Stimulated activated CD8-positive, alpha-beta memory T cell treated with anti-CD3 and anti-CD28 coated beads, Interleukin-4, amount 100 ng/mL, for 4 hours (primary cell): Measurements from ENCODE around the gene ATP10B.

ENCODE experiments used
- DNase-seq, 2 donors: peaks; one replicate each; pipeline ENCODE4 v3.0.0-alpha.2; 2020; ENCODE audit warnings: low read depth in 2 of 2, low spot score in 1 of 2

Gene ATP10B

DNA sequence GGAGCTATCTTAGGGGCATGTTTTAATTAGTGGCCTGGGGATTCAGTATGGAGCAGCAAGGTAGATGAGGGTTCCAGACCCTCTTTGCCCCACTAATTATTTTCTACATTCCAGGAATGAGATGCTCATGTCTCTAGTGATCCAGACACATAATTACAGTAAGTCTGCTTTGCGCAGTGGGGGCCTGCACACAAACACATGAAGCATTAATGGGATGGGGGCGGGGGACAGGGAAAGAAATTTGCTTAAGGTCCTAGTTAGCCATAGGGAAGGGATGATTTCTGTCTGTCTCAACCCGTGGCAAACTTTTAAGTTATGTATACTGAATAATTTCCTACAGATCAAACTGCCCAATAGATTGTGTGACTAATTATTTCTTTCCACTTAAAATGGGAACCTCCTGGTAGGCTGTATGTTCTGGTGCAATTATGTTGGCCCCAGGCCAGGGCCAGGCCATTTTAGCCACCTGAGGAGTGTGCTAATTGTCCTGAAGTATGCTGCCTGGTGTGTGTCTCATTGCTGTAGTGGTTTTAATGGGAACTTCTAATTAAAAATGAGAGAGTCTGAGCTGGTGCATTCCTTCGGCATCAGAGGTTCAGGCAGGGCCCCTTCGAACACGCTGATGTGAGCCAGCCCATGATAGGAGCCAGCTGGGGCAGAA is 295.9 kb downstream of the ATP10B start:
- no peak for DNase-seq

DNA sequence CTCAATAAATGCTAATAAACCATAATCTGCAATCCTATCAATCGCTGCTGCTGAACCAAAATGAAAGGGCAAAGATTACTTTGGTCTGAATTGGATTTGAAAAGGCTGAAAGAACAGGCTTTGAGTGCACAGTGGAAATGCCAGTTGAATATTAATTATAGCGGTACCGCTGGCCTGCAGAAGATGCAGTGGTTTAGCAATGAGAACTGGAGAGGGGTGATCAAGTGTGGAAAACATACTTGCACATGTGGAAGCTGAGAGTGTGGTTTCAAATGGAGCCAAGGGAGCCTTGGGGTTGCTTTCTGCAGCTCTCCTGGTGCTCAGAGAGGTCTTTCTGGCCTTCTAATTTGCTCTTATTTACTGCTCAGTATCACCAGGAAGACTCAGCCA is 296.4 kb downstream of the ATP10B start:
- DNase-seq = no peak

GRCh38 chr5:160550075-160550474 is 301.9 kb downstream of the ATP10B start:
- DNase-seq = no peak

- DNase-seq = no peak
These were observed 302.9 kb downstream of the ATP10B start for GRCh38 chr5:160548949-160549645.

GRCh38 chr5:160547872-160548271 is 304.1 kb downstream of the ATP10B start:
- no peak for DNase-seq

DNA sequence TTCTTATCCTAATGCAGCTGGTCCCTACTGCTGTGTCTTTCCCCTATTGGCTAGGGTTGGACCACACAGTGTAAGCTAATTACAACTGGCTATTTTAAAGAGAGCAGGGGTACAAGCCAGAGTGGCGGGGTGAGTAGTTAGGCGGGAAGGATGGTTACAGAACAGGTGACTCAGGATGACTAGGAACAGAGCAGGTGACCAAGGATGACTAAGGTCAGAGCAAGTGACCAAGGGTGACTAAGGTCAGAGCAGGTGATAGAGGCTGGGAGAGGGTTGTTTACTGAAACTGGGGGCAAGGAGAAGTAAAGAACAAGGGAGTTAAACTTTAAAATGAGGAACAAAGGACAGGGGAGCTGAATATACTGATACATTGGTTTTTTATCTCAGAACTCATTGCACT is 304.9 kb downstream of the ATP10B start:
- DNase-seq = no peak

DNA sequence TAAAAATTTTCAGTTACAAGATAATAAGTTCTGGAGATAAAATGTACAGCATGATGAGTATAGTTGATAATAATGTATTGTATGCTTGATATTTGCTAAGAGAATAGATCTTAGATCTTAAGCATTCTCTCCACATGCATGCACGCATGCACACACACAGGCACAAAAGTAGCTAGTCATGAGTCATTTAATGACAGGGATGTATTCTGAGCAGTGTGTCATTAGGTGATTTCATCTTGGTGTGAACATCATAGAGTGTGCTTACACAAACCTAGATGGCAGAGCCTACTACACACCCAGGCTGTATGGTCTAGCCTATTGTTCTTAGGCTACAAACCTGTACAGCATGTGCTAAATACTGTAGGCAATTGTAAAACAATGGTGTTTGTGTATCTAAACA is 306.2 kb downstream of the ATP10B start:
- no peak for DNase-seq

DNA sequence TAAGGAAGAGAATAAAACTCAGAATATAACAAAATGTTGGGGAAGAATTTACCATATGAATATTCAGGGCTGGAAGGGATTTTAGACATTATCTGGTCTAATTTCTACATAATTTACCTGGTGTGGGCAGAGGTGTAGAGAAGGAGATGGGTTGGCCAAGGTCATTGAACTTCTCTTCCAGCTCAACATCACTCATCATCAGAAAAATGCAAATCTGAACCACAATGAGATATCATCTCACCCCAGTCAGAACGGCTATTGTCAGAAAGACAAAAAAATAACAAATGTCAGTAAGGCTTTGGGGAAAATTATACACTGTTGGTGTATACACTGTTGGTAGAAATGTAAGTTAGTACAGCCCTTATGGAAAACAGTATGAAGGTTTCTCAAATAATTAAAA is 308.6 kb downstream of the ATP10B start:
- DNase-seq = no peak

DNA sequence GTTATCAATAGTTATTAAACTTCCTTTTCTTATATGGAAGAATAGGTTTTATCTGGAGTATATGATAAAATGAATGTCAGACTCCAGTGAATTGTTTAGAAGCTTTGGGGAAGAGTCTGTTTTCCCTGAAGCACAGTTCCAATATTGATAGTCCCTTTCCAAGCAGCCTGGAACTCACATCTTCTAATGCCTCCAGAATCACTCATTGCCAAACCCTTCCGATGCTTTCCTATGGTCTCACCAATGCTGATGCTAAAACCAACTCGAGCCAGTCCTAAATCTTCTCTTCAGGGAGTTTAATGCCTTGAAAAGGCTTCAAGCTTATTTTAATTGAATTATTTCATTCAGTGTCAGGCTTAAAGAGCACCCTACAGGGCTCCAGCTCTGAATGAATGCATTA is 309.2 kb downstream of the ATP10B start:
- DNase-seq = no peak

DNA sequence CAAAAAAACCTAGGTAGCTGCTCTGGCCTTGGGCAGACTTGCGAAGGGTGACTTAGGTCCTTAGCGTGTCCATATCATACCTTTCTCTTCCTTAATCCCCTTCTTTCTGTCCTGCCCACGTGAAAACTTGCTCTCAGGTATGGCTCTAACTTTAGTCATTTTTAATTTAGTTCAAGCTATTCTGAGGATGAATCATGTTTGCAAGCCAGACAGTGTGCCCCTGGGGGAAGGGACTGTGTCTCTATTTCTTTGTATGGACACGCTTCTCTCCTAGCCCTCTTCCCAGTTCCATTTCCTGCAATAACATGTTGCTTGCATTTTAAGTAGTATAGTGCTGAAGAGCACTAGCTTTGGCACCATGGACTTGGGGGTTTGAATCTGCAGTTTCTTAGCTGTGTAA is 309.7 kb downstream of the ATP10B start:
- no peak for DNase-seq

DNA sequence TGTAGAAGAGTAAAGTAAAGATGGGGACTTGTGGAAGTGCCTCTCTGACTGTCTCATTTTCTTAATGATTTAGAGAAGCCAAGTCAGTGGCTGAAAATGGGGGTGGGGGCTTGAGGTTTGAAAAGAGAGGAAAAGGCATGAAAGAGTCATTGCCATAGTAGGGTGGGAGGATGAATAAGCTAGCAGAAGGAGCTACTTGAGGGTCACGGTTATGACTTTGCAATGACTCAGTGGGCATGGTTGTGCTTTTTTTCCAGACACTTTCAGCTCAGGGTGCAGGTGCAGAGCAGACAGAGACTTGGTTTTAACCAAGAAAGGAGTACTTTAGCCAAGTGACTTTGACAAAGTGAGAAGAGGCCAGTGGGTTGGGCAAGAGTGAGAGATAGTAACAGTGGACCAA is 312.6 kb downstream of the ATP10B start:
- no peak for DNase-seq

GRCh38 chr5:160537940-160538339 is 314.1 kb downstream of the ATP10B start:
- no peak for DNase-seq

- DNase-seq = no peak
These were observed 314.9 kb downstream of the ATP10B start for GRCh38 chr5:160537116-160537515.

DNA sequence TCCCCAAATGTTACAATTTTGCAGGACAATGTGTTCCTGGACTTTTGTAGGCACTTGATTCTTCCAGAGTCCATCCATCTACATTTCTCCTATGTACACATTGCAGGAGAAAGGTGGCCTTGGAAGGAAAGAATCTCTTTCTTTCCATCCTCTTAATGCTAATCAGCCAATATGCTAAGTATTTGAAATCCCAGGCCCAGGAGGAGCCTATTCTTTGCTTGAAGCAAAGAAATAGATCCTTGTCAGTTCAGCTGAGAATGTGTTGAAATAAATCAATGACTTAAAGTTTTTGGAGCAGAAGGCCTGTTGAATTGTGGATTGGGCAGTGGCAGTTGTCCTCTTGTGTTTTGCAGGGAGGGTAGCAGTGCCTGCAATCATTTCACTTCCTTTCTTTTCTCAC is 317.1 kb downstream of the ATP10B start:
- no peak for DNase-seq

DNA sequence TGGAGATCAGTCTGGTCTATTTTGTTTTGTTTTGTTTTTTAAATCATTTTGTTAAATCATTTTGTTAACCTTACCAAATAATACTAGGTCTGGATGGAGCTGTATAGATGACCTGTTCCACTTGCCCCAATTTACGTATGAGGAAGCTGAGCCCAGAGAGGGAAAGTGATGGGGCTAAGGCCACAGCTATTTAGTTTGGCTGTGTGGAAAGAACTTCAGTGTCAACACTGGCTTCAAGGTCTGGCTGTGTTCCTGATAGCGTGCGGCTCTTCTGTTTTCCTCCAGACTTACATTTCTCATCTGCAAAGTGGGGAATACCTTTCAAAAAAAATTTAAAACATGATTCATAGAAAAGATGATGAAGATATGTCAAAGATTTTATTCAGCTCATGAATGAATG is 317.9 kb downstream of the ATP10B start:
- DNase-seq = no peak

- no peak for DNase-seq
These were observed 326.3 kb downstream of the ATP10B start for GRCh38 chr5:160525471-160526261.

DNA sequence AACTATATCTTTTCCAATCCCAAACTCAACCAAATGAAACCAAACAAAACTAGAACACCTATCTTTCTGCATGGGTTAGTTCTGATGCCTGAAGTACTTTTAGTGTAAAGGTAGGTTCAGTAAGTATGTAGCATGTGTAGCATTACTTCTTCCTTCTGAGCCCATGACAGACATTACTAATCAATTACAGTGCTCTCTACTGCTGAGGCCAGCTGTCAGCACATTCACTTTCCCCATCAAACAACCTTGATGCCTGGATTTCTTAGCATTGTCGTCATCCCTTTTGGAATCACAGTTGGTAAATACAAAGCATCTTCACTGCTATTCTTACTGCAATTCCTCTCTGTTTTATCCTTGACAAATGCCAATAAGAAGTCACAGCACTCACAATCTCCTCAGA is 327.2 kb downstream of the ATP10B start:
- no peak for DNase-seq

DNA sequence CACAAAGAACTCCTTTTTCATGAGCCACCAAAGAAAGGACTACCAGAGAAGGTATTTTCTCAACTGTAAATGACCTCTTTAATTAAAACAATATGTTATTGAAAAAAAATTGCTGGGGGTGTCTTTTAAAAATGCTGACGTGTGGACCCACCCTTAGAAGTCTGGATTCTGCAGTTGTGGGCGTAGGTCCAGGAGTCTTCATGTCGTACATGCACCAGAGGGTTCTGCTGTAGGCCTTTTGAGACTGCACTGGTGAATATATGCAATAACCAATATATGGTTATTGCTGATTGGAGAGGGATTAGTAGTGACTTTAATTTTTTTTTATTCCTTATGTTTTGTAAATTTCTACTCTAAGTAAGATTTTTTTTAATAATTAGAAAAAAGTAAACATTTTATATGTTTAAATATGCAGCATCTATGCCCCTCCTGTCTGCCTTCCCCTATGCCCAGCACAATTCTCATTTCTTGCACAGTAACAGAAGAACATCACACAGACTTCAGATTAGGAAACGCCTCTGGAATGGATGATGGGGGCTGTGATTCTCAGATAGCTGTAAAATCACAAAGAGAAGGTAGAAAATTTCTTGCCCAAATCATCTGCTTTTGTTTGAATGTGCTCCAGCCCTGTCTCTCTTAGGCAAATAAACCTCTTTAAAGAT is 328.4 kb downstream of the ATP10B start:
- no peak for DNase-seq

GRCh38 chr5:160521392-160521663 is 330.7 kb downstream of the ATP10B start:
- no peak for DNase-seq

GRCh38 chr5:160520609-160521391 is 331.2 kb downstream of the ATP10B start:
- no peak for DNase-seq
